Mucosa of gallbladder (tissue), 1 donor: Measurements from ENCODE around the gene CTDNEP1. TPM values are rescaled to one million over a fixed set of nuclear protein-coding genes. Genes with fewer than 3 reads are reported as not detected.

ENCODE experiments used
- DNase-seq: peaks from one replicate; pipeline ENCODE4 v3.0.0-alpha.2; 2020; ENCODE audit warnings: low spot score
- total RNA-seq: library from RNA; stranded (reverse); gene quantifications from one replicate; pipeline ENCODE4 v1.2.1, GENCODE V29; 2021
- donor health status: DM: no; HTN: no; CAD: no.

The CTDNEP1 gene
- total RNA-seq, 1 donor from 2014 or later = 107 TPM

DNA sequence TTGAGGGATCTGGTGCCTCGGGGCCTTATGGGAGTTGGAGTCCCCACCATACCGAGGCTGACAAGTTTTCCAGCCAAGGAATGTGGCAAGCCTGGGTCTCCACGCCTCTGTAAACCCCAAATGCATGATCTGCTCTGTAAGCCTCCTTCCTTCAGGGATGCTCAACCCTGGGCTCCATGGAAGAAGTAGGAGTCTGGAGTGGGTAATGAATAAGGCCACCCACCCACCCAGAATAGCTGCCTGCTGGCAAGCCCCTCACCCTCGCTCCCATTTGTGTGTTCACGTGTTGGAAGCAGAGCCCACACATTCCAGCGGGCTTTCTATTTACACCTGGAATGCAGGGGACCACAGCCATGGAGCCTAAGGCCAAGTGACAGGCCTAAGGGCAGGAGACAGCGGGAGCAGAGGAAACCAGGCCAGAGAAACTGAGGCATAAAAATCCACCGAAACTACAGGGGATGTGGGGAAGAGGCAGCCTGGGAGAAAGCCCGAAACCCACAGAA, 36.3 kb downstream of the CTDNEP1 start:
- no peak for DNase-seq

DNA sequence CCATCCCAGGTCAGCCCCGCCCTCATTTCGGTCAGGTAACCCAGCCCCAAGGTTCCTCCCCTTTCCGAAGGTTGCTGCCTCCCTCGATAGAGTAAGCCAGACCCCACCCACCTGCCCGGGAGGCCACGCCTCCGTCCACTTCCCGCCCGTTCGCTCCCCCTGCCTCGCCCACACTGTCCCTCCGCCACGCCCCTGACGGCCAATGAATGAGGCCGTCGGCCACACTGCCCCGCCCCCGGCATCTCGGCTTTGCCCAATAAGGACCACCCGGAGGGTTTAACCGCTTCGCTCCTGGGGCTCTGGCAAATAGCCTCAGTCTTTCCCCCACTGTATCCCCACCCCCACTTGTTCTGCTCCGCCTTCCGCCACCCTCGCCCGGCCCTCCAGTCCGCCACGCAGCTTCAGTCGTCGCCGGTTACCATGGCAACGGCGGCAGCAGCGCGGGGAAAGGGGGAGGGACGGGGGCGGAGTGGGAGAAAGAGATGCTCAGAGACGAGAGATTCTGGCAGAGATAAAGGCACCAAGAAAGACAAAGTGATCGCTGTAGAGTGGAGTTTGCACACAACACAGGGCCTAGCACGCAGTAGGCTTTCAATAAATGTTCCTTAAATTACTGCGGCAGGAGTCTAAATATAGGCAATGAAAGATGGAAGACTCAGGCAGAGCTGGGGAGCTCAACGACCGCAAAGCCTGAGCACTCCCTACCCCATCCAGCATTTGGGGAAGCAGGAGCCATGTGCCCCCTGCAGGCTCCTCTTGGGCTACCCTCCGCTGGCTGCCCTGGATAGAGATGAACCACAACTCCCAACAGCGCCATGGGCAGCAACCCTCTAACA, 37.0 kb downstream of the CTDNEP1 start:
- peak; percentile 97 for DNase-seq

DNA sequence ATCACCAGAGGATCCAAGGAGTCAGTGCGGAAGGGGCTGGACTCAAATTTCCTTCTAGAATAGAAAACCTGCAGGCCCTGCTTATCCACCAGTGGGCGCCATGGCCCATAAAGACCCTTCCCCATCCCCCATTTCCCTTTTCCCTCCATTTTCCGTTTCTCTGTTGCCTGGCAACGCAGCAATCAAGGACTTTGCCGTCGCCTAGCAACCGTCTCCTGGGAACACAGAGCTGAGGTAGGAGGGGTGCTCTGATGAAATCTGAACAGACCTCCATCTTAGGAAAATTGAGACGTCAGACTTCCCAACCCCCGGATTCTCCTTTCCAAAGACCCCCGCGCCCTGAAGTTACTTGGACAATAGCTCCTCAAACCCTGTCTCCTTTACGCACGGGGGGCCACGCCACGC, 37.6 kb downstream of the CTDNEP1 start:
- no peak for DNase-seq

DNA sequence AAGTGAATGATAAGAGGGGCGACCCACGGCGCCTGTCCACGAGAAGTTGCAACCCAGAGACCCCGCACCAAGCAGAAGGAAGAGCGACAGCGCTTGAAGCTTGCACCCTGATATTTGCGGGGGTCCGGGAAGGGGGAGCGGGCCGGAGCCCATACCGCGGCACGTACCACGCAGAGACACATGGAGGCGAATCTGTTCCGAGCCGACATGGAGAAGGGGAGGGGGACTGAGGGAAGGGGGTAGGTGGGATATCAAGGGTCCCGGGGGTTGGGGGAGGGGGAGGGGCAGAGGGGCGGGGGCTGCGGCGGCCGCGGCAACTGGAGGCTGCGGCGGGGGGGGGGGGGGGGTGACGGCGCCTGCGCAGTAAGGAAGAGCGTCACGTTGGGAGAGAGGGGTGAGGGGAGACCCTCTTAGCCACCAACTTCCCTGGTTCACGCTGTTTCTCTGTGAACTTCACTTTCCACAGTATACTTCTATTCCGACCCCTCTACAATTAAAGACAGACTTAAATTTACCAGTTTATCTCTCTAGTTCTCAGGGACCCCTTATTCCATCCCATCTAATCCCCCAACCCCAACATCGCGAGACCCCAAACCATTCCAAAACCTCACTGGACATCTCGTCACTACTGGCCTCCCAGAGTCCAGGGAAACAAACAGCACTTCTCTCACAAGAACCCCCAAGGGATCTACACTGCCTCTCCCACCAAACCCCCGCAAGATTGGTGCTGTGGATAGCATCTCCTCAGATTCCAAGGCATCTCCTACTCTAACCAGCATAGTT, 39.9 kb downstream of the CTDNEP1 start:
- no peak for DNase-seq

DNA sequence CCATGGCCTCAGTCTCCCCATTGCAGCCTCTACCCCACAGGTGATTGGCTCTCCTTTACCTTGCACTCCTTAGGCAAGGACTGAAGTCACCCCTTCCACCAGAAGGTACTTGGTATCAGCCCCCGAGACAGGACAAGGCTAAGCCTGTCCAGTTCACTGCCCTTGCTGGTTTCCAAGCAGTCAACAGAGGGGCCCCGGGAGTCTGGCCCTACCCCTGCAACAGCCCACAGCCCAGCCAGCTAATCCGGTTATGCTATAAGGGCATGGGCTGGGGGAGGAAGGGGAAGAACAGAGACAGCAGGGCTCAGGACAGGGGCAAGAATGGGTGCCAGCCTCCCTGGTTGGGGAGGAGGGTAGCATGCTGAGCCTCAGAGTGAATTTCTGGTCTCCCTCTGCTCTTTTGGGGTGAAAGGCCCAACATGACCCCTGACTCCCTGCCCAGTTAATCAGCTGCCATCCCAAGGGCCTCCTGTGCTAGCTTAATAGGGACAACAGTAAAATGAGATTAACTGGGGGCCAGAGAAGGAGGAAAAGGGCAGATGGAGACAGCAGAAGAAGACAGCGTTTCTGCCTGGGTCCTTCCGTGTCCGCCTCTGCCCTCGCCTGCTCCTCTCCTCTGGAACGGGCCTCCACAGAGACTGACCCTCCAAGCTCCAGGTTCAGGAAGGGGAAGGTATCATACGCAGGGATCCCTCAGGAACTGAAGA, 42.6 kb downstream of the CTDNEP1 start:
- DNase-seq = no peak

DNA sequence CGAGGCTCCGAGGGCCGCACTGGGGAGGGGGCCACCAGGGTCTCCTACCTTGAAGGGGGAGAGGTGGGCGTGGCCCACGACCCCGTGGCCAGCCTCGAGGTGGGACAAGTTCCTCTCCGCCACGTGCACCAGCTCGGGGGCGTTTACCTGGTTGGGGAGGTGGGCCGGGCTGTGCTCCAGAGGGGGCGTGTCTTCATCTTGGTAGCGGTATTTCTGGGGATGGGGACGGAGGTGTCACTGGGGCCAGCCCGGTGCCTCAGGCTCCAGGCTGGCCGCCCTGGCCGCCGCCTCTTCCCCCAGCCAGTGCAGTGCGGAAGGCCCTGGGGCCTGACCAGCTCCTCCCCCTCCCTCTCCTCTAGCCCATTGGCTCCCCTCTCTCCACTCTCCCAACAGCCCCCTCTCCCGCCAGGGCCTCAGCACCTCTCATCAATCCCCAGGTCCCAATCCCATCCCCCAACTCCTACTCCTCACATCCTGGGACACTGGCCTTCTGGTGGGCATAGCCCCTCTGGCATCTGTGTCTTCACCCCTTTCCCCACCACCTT, 43.4 kb downstream of the CTDNEP1 start:
- no peak for DNase-seq

DNA sequence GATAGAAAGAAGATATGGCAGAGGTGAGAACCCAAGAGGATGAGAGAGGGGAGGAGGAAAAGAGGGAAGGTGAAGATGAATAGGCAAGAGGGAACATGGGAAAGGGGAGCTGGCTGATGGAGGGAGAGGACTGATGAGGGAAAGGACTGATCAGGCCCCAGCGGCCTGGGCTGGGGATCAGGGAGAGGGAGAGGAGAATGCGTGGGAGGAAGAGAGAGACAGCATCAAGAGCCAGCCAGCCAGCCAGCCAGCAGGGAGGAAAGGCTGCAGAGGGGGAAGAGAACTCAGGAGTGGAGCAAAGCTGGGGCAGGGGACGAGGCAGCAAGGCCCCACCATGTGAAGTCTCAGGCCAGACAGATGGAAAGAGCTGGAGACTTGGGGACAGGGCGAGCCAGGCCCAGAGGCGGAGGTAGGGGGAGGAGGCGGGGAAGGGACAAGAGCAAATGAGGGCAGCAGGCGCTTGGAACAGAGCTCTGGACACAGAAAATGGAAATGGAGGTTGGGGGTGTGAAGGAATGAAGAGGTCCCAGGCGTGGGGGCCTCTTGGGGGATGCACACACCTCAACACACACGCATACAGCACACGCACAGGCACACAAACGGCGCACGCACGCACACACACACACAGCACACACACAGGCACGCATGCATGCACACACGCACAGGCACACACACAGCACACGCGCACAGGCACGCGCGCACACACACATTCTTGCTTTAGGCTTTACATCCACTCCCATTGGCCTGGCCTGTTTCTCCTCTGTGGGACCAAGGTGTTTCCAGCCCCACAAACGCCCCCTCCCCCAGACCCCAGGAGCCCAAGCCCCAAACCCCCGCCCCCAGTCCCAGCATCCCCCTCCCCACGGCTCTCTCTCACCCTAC, 44.2 kb downstream of the CTDNEP1 start:
- no peak for DNase-seq

DNA sequence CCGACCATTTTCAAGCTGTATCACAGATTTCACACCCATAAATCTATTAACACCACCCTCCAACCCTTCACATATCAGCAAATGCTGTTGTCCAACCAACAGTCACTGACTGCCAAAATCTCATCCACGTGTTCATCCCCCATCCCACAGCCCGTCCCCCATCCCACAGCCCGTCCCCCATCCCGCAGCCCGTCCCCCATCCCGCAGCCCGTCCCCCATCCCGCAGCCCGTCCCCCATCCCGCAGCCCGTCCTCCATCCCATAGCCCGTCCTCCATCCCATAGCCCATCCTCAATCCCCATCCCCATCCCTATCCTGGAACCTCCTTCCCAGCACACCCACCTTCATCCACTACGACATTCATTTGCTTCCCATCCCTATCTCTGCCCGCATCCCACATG, 46.0 kb downstream of the CTDNEP1 start:
- no peak for DNase-seq

DNA sequence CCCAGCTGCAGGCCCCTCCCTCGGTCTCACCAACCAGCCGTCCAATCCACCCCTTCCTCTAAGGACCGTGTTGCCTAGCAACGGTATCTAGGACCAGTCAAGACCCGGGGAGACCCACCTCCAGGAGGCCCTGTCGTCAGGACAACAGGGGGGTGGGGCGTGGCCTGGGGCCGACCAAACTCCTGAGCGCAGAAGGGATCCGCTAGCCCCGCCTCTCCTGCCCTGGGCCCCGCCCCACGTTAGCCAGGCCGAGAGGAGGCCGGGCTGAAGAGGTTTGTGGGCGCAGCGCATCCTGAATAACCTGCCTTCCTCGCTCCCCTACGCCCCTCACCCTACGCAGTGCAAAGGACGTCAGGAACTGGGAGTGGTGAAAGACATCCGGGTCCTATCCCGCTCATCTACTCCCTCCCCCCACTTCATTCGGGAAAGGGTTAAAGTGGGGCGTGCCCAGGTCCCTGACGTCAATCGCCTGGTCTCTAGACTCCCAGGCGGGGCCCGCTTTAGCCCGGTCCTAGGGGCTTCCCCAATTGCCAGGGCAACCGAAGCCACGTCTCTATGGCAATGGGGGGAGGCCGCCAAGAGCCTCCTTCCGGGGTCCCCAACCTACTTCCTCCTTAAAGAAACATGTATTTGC, 46.6 kb downstream of the CTDNEP1 start:
- peak; percentile 80 for DNase-seq

DNA sequence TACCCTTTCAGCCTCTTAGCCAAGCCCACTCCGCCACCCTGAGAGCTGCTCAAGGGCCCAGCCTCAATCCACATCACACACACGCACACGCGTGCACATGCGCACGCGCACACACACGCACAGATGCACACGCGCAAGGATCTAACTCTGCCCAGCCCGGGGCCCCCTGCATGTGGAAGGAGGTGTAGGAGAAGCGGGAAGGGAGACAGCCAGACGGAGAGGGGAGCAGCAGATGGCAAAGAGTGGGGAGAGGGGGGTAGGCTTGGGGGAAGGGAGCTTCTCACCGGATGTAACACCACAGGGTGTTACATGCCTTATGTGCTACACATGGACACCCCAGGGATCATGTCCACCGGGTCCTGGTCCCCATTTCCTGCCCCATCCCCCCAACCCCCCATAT, 47.2 kb downstream of the CTDNEP1 start:
- no peak for DNase-seq

DNA sequence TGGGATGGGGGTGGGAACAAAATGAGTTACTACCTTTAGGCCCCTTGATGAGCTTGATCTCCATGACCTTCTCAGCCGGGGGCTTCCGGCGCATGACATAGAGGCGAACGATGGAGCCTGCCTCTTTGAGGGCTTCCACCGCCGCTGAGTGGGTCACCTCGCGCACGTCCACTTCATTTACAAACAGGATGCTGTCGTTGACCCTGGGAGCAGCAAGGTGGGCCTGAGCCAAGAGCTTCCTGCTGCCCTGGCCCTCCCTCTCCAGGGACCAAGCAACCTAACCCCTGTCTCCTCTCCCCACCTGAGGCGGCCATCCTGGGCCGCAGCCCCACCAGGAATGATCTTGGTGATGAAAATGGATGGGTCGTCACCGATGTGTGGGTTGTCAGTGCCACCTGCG, 48.1 kb downstream of the CTDNEP1 start:
- no peak for DNase-seq

DNA sequence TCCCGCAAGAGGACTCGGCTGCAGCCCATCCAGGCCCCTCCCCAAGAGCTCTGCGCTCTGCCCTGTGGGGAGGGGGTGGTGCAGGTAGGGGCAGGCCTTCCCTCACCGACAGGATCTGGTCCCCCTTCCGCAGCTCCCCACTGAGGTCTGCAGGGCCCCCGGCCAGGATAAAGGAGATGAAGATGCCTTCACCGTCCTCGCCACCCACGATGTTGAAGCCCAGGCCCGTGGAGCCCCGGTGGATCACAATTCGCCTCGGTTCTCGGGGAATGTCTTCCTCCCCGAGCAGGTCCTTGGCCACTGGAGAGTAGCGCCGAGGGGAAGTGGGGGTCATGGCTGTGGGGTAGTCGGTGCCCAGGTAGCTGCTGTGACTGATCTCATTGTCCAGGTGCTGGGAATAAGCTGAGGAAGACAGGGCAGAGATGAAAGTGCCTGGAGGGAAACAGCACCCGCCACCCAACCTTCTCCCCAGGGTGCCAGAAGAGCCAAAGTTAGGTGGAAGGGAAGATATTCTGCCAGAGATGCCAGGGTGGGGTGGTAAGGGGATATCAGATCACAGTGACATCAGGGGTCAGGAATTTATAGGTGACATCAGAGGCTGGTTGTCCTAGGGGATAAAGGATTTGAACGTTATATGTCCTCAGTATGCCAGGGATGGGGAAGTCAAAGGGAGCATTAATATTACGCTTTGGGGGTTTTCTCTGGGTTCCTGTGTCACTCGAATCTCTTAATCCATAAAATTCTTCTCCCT, 54.7 kb downstream of the CTDNEP1 start:
- DNase-seq = no peak

DNA sequence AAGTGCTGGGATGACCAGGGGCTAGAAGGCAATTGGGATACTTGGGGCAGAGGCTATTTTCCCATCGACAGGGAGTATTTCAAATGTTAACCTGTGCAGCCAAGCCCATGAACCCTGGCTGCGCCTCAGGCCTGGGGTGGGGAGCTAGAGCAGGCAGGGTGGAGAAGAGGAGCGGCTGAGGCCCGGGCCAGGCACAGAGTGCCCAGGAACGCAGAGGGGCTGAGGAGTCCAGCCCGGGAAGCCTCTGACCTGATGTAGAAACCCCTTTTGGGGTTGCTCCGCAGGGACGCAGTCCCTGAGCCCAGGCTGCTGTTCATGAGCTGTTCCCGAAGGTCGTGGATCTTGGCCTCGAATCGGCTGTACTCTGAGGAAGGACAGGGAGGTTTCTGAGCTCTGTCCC, 55.6 kb downstream of the CTDNEP1 start:
- DNase-seq = no peak

Other genes with a start within 250 kb of the CTDNEP1 start
- gene RNASEK, start 239.1 kb downstream of the CTDNEP1 start, total RNA-seq = 228 TPM
- gene BCL6B, start 228.7 kb downstream of the CTDNEP1 start, total RNA-seq = 6.2 TPM
- 44.4 TPM for gene SLC16A13, start 215.7 kb downstream of the CTDNEP1 start, total RNA-seq
- 4.5 TPM for gene SLC16A11, start 207.6 kb downstream of the CTDNEP1 start, total RNA-seq
- 8.3 TPM for gene CLEC10A, start 171.5 kb downstream of the CTDNEP1 start, total RNA-seq
- 45.5 TPM for gene ASGR2, start 136.9 kb downstream of the CTDNEP1 start, total RNA-seq
- 5.0 TPM for gene ASGR1, start 72.4 kb downstream of the CTDNEP1 start, total RNA-seq
- 36.5 TPM for gene DLG4, start 31.9 kb downstream of the CTDNEP1 start, total RNA-seq
- gene ACADVL, start 31.8 kb downstream of the CTDNEP1 start, total RNA-seq = 914 TPM
- gene DVL2, start 17.2 kb downstream of the CTDNEP1 start, total RNA-seq = 60.9 TPM
- gene PHF23, start 12.3 kb downstream of the CTDNEP1 start, total RNA-seq = 32.3 TPM
- 587 TPM for gene GABARAP, start 9.3 kb downstream of the CTDNEP1 start, total RNA-seq
- gene ELP5, start 481 bp upstream of the CTDNEP1 start, total RNA-seq = 47.9 TPM
- gene CLDN7, start 10.7 kb upstream of the CTDNEP1 start, total RNA-seq = 248 TPM
- gene SLC2A4, start 30.0 kb upstream of the CTDNEP1 start, total RNA-seq = 7.6 TPM
- 1.4 TPM for gene YBX2, start 42.9 kb upstream of the CTDNEP1 start, total RNA-seq
- 233 TPM for gene EIF5A, start 55.9 kb upstream of the CTDNEP1 start, total RNA-seq
- gene GPS2, start 63.6 kb upstream of the CTDNEP1 start, total RNA-seq = 71.8 TPM
- gene NEURL4, start 77.6 kb upstream of the CTDNEP1 start, total RNA-seq = 50.3 TPM
- 24.2 TPM for gene ACAP1, start 84.8 kb upstream of the CTDNEP1 start, total RNA-seq
- gene KCTD11, start 100.4 kb upstream of the CTDNEP1 start, total RNA-seq = 15.3 TPM
- gene TMEM95, start 103.4 kb upstream of the CTDNEP1 start, total RNA-seq = not detected
- 11.7 TPM for gene TNK1, start 129.4 kb upstream of the CTDNEP1 start, total RNA-seq
- 39.7 TPM for gene PLSCR3, start 142.8 kb upstream of the CTDNEP1 start, total RNA-seq
- 67.5 TPM for gene TMEM256, start 152.4 kb upstream of the CTDNEP1 start, total RNA-seq
- gene NLGN2, start 156.1 kb upstream of the CTDNEP1 start, total RNA-seq = 35.2 TPM
- gene SPEM1, start 168.6 kb upstream of the CTDNEP1 start, total RNA-seq = not detected
- gene SPEM2, start 173.9 kb upstream of the CTDNEP1 start, total RNA-seq = not detected
- gene SPEM3, start 177.1 kb upstream of the CTDNEP1 start, total RNA-seq = not detected
- gene TMEM102, start 183.7 kb upstream of the CTDNEP1 start, total RNA-seq = 14.3 TPM
- gene FGF11, start 187.8 kb upstream of the CTDNEP1 start, total RNA-seq = 2.7 TPM
- 10.0 TPM for gene CHRNB1, start 193.3 kb upstream of the CTDNEP1 start, total RNA-seq
- gene ZBTB4, start 227.9 kb upstream of the CTDNEP1 start, total RNA-seq = 82.8 TPM
- gene SLC35G6, start 229.7 kb upstream of the CTDNEP1 start, total RNA-seq = not detected
- gene POLR2A, start 232.6 kb upstream of the CTDNEP1 start, total RNA-seq = 133 TPM